IMR-90 (cell line): ENCODE results near the gene METTL22. TPM values are rescaled to one million over a fixed set of nuclear protein-coding genes. Genes with fewer than 3 reads are reported as not detected.

Experiments used
- ATAC-seq: fragments of 200-7000 bp; cut with Tn5 transposase; 2 replicates; pipeline ENCODE4 v1.9.1; 2020; ENCODE audit warnings: low read depth, mild to moderate bottlenecking, moderate library complexity
- BruUV-seq: library from RNA; stranded (reverse); fragments of 400-500 nt; replicated peaks from 2 replicates; lab custom pipeline; 2021; lab: Mats Ljungman, UMichigan
- CTCF ChIA-PET: fragments of 300-600 bp; formaldehyde crosslinking; extraction: SDS; loops from one replicate; lab custom pipeline; 2021; ENCODE audit warnings: antibody characterized with exemption; lab: Yijun Ruan, JAX
- POLR2A ChIA-PET: fragments of 300-600 bp; sonication (Branson Sonifier 250); formaldehyde crosslinking; loops from one replicate; lab custom pipeline; 2022; ENCODE audit warnings: antibody characterized with exemption; ENCODE audit not compliant: unreplicated experiment; lab: Charles Lee
- DNase-seq: peaks from one replicate; pipeline ENCODE4 v3.0.0; 2013
- H2AFZ ChIP-seq: replicated peaks from 2 replicates; pipeline ENCODE3; 2013; ENCODE audit warnings: low read length, mild to moderate bottlenecking; ENCODE audit not compliant: poor library complexity
- H2AK5ac ChIP-seq: 2 replicates; pipeline ENCODE4 v1.6.1; 2013; ENCODE audit warnings: low read depth, low read length, inconsistent platforms
- H2AK9ac ChIP-seq: replicated peaks from 2 replicates; pipeline ENCODE3; 2013; ENCODE audit warnings: mild to moderate bottlenecking, low read depth, low read length, moderate library complexity; ENCODE audit not compliant: poor library complexity
- H2BK120ac ChIP-seq: 2 replicates; pipeline ENCODE4 v1.6.1; 2013; ENCODE audit warnings: low read depth, low read length, inconsistent platforms
- H2BK15ac ChIP-seq: 3 replicates; pipeline ENCODE4 v1.6.1; 2013; ENCODE audit warnings: low read depth, low read length, inconsistent platforms
- H2BK20ac ChIP-seq: 2 replicates; pipeline ENCODE4 v1.6.1; 2013; ENCODE audit warnings: low read depth, mild to moderate bottlenecking, inconsistent platforms, low read length, moderate library complexity
- H2BK5ac ChIP-seq: 2 replicates; pipeline ENCODE4 v1.6.1; 2013; ENCODE audit warnings: mild to moderate bottlenecking, low read depth, low read length, inconsistent platforms; ENCODE audit not compliant: poor library complexity, severe bottlenecking
- H3K14ac ChIP-seq: replicated peaks from 2 replicates; pipeline ENCODE4 v1.6.1; 2013; ENCODE audit warnings: low read depth, low read length, inconsistent platforms
- H3K18ac ChIP-seq: 2 replicates; pipeline ENCODE4 v1.6.1; 2013; ENCODE audit warnings: low read depth, low read length, control low read depth
- H3K23ac ChIP-seq: 2 replicates; pipeline ENCODE4 v1.6.1; 2013; ENCODE audit warnings: low read depth, low read length, inconsistent platforms
- H3K27ac ChIP-seq: 2 replicates; pipeline ENCODE4 v1.5.1; 2013; ENCODE audit warnings: mild to moderate bottlenecking, control low read depth, low read length; ENCODE audit not compliant: insufficient read depth
- H3K27me3 ChIP-seq: 2 replicates; pipeline ENCODE4 v1.6.1; 2013; ENCODE audit warnings: low read length; ENCODE audit not compliant: control insufficient read depth, insufficient read depth
- H3K36me3 ChIP-seq: 2 replicates; pipeline ENCODE4 v1.6.1; 2013; ENCODE audit warnings: low read length, mixed read lengths; ENCODE audit not compliant: control insufficient read depth, insufficient read depth
- H3K4ac ChIP-seq: 2 replicates; pipeline ENCODE4 v1.6.1; 2013; ENCODE audit warnings: low read depth, low read length, inconsistent platforms
- H3K4me1 ChIP-seq: 2 replicates; pipeline ENCODE4 v1.6.1; 2013; ENCODE audit warnings: low read length, mixed read lengths; ENCODE audit not compliant: control insufficient read depth, insufficient read depth
- H3K4me2 ChIP-seq: 2 replicates; pipeline ENCODE4 v1.6.1; 2013; ENCODE audit warnings: low read depth, mild to moderate bottlenecking, control low read depth, low read length, moderate library complexity
- H3K4me3 ChIP-seq: 2 replicates; pipeline ENCODE4 v1.5.1; 2013; ENCODE audit warnings: low read depth, mild to moderate bottlenecking, control low read depth, low read length, moderate library complexity; ENCODE audit not compliant: insufficient read depth
- H3K56ac ChIP-seq: 2 replicates; pipeline ENCODE4 v1.6.1; 2013; ENCODE audit warnings: low read length, inconsistent platforms; ENCODE audit not compliant: insufficient read depth; ENCODE audit errors: extremely low read depth
- H3K79me1 ChIP-seq, 2 experiments: 2 replicates each; pipeline ENCODE4 v1.6.1; 2013; ENCODE audit warnings: low read length in 2 of 2, inconsistent platforms in 1 of 2, low read depth in 1 of 2
- H3K9ac ChIP-seq: 2 replicates; pipeline ENCODE4 v1.6.1; 2013; ENCODE audit warnings: low read depth, low read length, control low read depth
- H3K9me1 ChIP-seq: 2 replicates; pipeline ENCODE4 v1.6.1; 2013; ENCODE audit warnings: low read length, inconsistent platforms; ENCODE audit not compliant: insufficient read depth
- H3K9me3 ChIP-seq: 2 replicates; pipeline ENCODE4 v1.6.1; 2013; ENCODE audit warnings: low read length; ENCODE audit not compliant: control insufficient read depth, insufficient read depth
- H4K20me1 ChIP-seq: 2 replicates; pipeline ENCODE4 v1.6.1; 2013; ENCODE audit warnings: low read length, inconsistent platforms; ENCODE audit not compliant: insufficient read depth
- H4K5ac ChIP-seq: 2 replicates; pipeline ENCODE4 v1.6.1; 2013; ENCODE audit warnings: mild to moderate bottlenecking, low read depth, low read length, control low read depth
- H4K8ac ChIP-seq, 2 experiments: 2 replicates each; pipeline ENCODE4 v1.6.1; 2013; ENCODE audit warnings: low read depth in 2 of 2, low read length in 2 of 2, control low read depth in 1 of 2, inconsistent platforms in 1 of 2
- H4K91ac ChIP-seq: 2 replicates; pipeline ENCODE4 v1.6.1; 2013; ENCODE audit warnings: low read depth, low read length, inconsistent platforms; ENCODE audit not compliant: insufficient read depth
- BHLHE40 ChIP-seq: fragments of 150-350 bp; IDR thresholded peaks from 2 replicates; pipeline ENCODE4 v1.6.1; 2016; ENCODE audit warnings: mild to moderate bottlenecking, low read depth, low read length
- CEBPB ChIP-seq: IDR thresholded peaks from 2 replicates; pipeline ENCODE4 v1.6.1; 2012; ENCODE audit warnings: low read depth, low read length, improper control_type of control experiment
- CHD1 ChIP-seq: IDR thresholded peaks from 2 replicates; pipeline ENCODE4 v1.6.1; 2012; ENCODE audit warnings: low read depth, low read length, improper control_type of control experiment
- FOS ChIP-seq: fragments of 150-350 bp; IDR thresholded peaks from 2 replicates; pipeline ENCODE4 v1.6.1; 2016; ENCODE audit warnings: low read depth, low read length
- MAFK ChIP-seq: IDR thresholded peaks from 2 replicates; pipeline ENCODE4 v1.6.1; 2012; ENCODE audit warnings: low read depth, low read length, improper control_type of control experiment
- MAZ ChIP-seq: IDR thresholded peaks from 2 replicates; pipeline ENCODE4 v1.6.1; 2012; ENCODE audit warnings: low read depth, mild to moderate bottlenecking, low read length, improper control_type of control experiment, moderate library complexity, borderline replicate concordance
- MXI1 ChIP-seq: IDR thresholded peaks from 2 replicates; pipeline ENCODE4 v1.6.1; 2012; ENCODE audit warnings: low read depth, mild to moderate bottlenecking, low read length, moderate library complexity, borderline replicate concordance
- NFE2L2 ChIP-seq: fragments of 150-350 bp; IDR thresholded peaks from 2 replicates; pipeline ENCODE4 v1.6.1; 2016; ENCODE audit warnings: low read depth, mild to moderate bottlenecking, low read length
- POLR2A ChIP-seq: IDR thresholded peaks from 2 replicates; pipeline ENCODE4 v1.6.1; 2012; ENCODE audit warnings: mild to moderate bottlenecking, low read depth, low read length
- RAD21 ChIP-seq: IDR thresholded peaks from 2 replicates; pipeline ENCODE4 v1.6.1; 2012; ENCODE audit warnings: low read length, improper control_type of control experiment
- RCOR1 ChIP-seq: IDR thresholded peaks from 2 replicates; pipeline ENCODE4 v1.6.1; 2012; ENCODE audit warnings: mild to moderate bottlenecking, low read length, improper control_type of control experiment; ENCODE audit not compliant: insufficient replicate concordance
- RFX5 ChIP-seq: IDR thresholded peaks from 2 replicates; pipeline ENCODE4 v1.8.0; 2012; ENCODE audit warnings: low read depth, mild to moderate bottlenecking, low read length, moderate library complexity
- SMC3 ChIP-seq: fragments of 150-350 bp; IDR thresholded peaks from 2 replicates; pipeline ENCODE4 v1.6.1; 2016; ENCODE audit warnings: low read depth, mild to moderate bottlenecking, antibody characterized with exemption, low read length, moderate library complexity
- WGBS, 2 experiments: methylation state at CpG; one replicate each; pipeline versions ENCODE4 v1.1.5 to v1.1.7; 2013; ENCODE audit warnings: missing lambda C conversion rate in 2 of 2; ENCODE audit not compliant: insufficient read length in 1 of 2; ENCODE audit errors: extremely low coverage in 2 of 2; 5-methylcytosine and 5-hydroxymethylcytosine counted together
- dilution Hi-C: fragments of 300-500 bp; cut with HindIII; formaldehyde crosslinking; loops from one replicate; pipeline ENCODE4 v1.14.3; 2018; ENCODE audit warnings: low sequenced_read_pairs; ENCODE audit not compliant: unreplicated experiment
- in situ Hi-C: fragments of 300-500 bp; cut with MboI; formaldehyde crosslinking; loops from 3 replicates; pipeline ENCODE4 v1.14.3; 2019; ENCODE audit warnings: low sequenced_read_pairs, inconsistent platforms, mixed read lengths
- intact Hi-C: fragments of 100-400 bp; cut with micrococcal nuclease; formaldehyde crosslinking; loops from 2 replicates; pipeline ENCODE4 v1.10.0; 2022
- polyA plus RNA-seq, 3 experiments: library from polyadenylated mRNA; depleted of rRNA; stranded (reverse); fragments of >200 nt; gene quantifications; 2 replicates each; pipeline ENCODE4 v1.2.3, GENCODE V29; 2012; ENCODE audit warnings: low replicate concordance in 1 of 3
- total RNA-seq: library from RNA; depleted of rRNA; stranded (reverse); fragments of >200 nt; gene quantifications from 2 replicates; pipeline ENCODE4 v1.2.3, GENCODE V29; 2012
- TF ChIP-seq, protein P1 (sequence below): fragments of 150-350 bp; IDR thresholded peaks from 2 replicates; pipeline ENCODE4 v1.6.1; 2017; ENCODE audit warnings: mild to moderate bottlenecking, antibody characterized with exemption, low read length, low read depth
- TF ChIP-seq, protein P2 (sequence below): conservative IDR thresholded peaks from 2 replicates; pipeline ENCODE4 v1.5.1; 2012; ENCODE audit warnings: mild to moderate bottlenecking, low read depth, low read length, improper control_type of control experiment
- TF ChIP-seq, protein P3 (sequence below): fragments of 150-350 bp; IDR thresholded peaks from 2 replicates; pipeline ENCODE4 v1.6.1; 2016; ENCODE audit warnings: low read depth, mild to moderate bottlenecking, low read length, moderate library complexity, borderline replicate concordance

Gene METTL22
- total and polyA plus RNA-seq, 2 of the 4 experiments (the other 2 are of a cell fraction), result 27.2 to 51.2 TPM

DNA sequence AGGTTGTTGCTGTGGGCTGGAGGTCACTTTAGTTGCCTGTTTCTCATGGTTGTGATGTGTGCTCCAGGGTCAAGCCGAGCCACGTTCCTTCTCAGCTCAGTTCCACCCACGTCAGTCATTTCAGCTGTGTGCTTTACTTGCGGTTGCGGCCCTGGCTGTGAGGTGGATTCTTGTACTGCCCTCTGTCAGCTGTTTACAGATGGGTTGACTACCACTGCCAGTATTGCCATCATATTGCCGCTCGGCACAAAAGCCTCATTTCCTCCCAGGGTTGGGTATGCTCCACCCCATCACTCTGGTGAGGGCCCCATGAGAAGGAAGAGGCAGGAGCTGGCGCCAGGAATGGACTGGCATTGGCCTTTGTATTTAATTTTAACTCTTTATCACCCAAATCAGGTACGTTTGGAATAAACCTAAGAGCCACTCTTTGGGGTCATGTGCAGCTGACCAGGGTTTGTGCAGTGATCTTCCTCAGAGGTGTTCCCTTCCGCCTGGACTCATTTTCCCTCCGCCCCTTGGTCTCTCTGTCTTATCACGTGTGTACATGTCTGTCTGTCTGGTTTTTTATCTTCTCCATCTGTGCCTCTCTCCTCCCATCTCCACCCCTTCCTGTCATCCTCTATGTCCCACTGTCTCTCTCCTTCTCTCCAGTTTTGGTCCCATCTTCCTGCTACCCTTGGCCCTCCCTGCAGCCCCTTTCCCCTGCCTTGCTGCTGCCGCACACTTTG lies 25.0 kb downstream of the METTL22 start:
- Histone ChIP-seq H2AK9ac (no peak overlapping the region), H2AK5ac (no peak overlapping the region), H3K18ac (no peak overlapping the region), H4K91ac (no peak overlapping the region), H4K20me1 (no peaks in the 10 kb centered on the region), H3K4ac (no peak overlapping the region), H2BK15ac (no peak overlapping the region), H3K9me1 (no peaks in the 10 kb centered on the region), H2BK20ac (no peak overlapping the region), H3K23ac (no peak overlapping the region), H3K9me3 (no peaks in the 10 kb centered on the region), H2BK120ac (no peak overlapping the region), H3K79me1 (no peaks in the 10 kb centered on the region), H4K8ac (no peak overlapping the region), H3K4me2 (no peak overlapping the region), H3K36me3 (peaks cover 58% of the 10 kb centered on the region), H3K14ac (no peak overlapping the region), H3K4me1 (no peaks in the 10 kb centered on the region), H3K27ac (no peak overlapping the region), H3K27me3 (no peaks in the 10 kb centered on the region), H2BK5ac (no peak overlapping the region), H4K5ac (no peak overlapping the region), H3K56ac (no peak overlapping the region), H3K9ac (no peak overlapping the region), H2AFZ (no peak overlapping the region), H3K4me3 (no peak overlapping the region)
- TF ChIP-seq, protein P1, sequence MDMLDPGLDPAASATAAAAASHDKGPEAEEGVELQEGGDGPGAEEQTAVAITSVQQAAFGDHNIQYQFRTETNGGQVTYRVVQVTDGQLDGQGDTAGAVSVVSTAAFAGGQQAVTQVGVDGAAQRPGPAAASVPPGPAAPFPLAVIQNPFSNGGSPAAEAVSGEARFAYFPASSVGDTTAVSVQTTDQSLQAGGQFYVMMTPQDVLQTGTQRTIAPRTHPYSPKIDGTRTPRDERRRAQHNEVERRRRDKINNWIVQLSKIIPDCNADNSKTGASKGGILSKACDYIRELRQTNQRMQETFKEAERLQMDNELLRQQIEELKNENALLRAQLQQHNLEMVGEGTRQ, result no peak
- TF ChIP-seq POLR2A, result no peak
- TF ChIP-seq, protein P2, sequence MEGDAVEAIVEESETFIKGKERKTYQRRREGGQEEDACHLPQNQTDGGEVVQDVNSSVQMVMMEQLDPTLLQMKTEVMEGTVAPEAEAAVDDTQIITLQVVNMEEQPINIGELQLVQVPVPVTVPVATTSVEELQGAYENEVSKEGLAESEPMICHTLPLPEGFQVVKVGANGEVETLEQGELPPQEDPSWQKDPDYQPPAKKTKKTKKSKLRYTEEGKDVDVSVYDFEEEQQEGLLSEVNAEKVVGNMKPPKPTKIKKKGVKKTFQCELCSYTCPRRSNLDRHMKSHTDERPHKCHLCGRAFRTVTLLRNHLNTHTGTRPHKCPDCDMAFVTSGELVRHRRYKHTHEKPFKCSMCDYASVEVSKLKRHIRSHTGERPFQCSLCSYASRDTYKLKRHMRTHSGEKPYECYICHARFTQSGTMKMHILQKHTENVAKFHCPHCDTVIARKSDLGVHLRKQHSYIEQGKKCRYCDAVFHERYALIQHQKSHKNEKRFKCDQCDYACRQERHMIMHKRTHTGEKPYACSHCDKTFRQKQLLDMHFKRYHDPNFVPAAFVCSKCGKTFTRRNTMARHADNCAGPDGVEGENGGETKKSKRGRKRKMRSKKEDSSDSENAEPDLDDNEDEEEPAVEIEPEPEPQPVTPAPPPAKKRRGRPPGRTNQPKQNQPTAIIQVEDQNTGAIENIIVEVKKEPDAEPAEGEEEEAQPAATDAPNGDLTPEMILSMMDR, result no peak
- TF ChIP-seq BHLHE40, result no peak
- no peak for TF ChIP-seq FOS
- no peak for TF ChIP-seq MXI1
- no peak for TF ChIP-seq RCOR1
- TF ChIP-seq MAFK, result no peak
- no peak for TF ChIP-seq RAD21
- no peak for TF ChIP-seq RFX5
- TF ChIP-seq MAZ, result no peak
- TF ChIP-seq CHD1, result no peak
- no peak for TF ChIP-seq SMC3
- TF ChIP-seq CEBPB, result no peak
- no peak for TF ChIP-seq NFE2L2
- TF ChIP-seq, protein P3, sequence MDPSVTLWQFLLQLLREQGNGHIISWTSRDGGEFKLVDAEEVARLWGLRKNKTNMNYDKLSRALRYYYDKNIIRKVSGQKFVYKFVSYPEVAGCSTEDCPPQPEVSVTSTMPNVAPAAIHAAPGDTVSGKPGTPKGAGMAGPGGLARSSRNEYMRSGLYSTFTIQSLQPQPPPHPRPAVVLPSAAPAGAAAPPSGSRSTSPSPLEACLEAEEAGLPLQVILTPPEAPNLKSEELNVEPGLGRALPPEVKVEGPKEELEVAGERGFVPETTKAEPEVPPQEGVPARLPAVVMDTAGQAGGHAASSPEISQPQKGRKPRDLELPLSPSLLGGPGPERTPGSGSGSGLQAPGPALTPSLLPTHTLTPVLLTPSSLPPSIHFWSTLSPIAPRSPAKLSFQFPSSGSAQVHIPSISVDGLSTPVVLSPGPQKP, result no peak
- 87% methylated on average over 6 of the region's 13 CpGs; no CpG with 5 or more reads in 1 of the 2 experiments for WGBS, 2 experiments
- in situ Hi-C loops, result loop anchor here (5.0 kb wide), 1 partner anchor 79 kb away; no protein-coding TSS in a partner anchor
- POLR2A ChIA-PET, result no interaction called here
- dilution Hi-C loops, result no loop called here
- intact Hi-C loops, result no loop called here
- CTCF ChIA-PET, result no interaction called here
- DNase-seq, result no peak
- ATAC-seq, result no peak
- no TSS peak for BruUV-seq
